HG02970 (cell line): ENCODE results near the gene C10orf67.
"Not testable (repeated sequence)": the region's sequence is repeated elsewhere in the genome, so short reads cannot be mapped to it uniquely, and the experiment has no call there.

Experiments
- ATAC-seq: cut with Tn5 transposase; IDR thresholded peaks from one replicate; pipeline ENCODE4 v1.9.1; 2021; ENCODE audit warnings: mild to moderate bottlenecking, moderate library complexity, moderate number of reproducible peaks; ENCODE audit not compliant: unreplicated experiment, low FRiP score

Gene C10orf67

DNA sequence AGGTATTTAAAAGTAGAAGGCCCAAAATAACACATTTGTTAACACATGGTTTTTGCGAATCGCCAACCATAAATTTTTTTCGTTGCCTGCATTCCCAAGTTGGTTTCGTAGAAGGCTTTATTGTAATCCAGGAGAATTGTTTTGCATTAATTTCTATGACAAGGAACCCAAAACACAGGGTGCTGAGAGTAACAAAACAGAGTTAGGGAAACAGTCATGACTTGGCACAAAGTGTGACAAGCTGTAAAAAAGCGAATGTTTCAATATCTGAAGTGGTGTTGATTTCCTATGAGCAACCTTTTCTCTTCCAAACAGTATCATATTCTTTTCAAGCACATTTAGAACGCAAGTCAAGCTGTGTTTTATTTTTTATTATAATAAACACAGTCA lies 63.6 kb downstream of the C10orf67 start:
- ATAC-seq: no peak

GRCh38 chr10:23280419-23281043 lies 64.1 kb downstream of the C10orf67 start:
- ATAC-seq: no peak

GRCh38 chr10:23275355-23275754 lies 69.2 kb downstream of the C10orf67 start:
- no peak for ATAC-seq

- not testable (repeated sequence) for ATAC-seq
These were observed 70.4 kb downstream of the C10orf67 start for GRCh38 chr10:23274179-23274578.

GRCh38 chr10:23270531-23270930 lies 74.1 kb downstream of the C10orf67 start:
- ATAC-seq: no peak

DNA sequence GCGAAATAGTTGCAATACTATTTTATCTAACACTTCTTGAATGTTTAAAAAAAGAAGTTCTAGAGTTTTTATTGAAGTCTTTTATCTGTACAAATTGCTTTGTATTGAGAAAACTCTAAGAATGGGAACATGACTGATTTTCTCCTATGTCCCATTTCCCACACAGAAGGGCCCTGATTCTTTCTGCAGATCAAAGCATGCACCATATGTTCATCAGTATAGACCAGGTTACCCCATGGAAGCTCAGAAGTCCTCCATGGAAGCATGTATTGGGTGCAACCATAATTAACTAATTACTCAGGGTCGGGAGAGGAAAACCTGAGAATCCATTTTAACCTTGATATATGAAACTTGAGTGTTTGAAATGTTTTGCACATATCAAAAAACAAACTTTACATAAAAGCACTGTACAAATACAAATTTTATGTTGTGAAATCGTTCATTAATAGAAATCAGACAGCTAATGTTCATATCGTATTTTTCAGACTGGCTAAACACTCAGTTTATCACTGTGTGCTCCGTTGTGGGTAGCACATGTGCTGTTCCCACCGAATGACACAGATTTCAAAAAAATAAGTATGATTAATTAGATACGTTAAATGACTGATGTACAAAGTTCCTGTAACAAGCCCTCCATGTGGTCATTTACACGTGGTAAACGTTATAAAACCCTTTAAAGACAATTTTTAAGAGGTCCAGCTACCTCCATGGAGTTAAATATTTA lies 81.0 kb downstream of the C10orf67 start:
- ATAC-seq: no peak

DNA sequence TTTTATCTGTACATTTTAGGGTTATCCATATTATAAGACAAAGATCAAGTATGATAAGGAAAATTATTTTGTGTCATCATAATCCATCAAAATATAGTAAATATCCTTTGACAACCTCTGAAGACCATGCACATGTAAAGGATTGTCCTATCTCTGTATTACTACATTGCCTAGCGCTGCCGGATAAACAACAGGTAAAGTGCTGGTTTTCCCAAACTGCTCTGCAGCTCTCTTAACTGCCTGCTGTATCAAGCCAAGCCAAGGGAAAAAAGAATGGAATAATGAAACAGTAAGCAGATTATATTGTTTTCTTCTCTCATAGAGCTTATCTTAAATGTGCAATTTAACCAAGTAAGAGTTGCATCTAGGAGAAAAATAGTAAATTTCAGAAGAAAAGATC lies 81.7 kb downstream of the C10orf67 start:
- ATAC-seq: no peak

DNA sequence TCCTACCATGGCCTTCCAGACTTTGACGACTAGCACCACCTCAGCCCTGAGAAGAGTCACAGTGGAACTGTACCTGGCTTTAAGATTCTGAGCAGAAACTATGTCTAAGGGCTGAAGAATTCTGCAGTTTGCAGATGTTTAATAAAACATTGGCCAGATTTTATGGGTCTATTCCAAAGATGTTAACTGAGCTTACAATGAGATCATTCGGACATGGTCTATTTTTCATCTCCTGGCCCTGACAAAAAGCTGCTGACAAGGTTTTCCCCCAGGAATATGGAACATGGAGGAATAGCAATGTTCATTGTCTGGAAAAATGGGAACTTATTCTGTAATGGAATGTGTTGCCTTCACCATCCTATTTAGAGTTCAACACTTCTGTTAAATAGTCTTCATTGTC lies 86.1 kb downstream of the C10orf67 start:
- ATAC-seq: no peak

- ATAC-seq: no peak
These were observed 90.8 kb downstream of the C10orf67 start for GRCh38 chr10:23253780-23254179.

DNA sequence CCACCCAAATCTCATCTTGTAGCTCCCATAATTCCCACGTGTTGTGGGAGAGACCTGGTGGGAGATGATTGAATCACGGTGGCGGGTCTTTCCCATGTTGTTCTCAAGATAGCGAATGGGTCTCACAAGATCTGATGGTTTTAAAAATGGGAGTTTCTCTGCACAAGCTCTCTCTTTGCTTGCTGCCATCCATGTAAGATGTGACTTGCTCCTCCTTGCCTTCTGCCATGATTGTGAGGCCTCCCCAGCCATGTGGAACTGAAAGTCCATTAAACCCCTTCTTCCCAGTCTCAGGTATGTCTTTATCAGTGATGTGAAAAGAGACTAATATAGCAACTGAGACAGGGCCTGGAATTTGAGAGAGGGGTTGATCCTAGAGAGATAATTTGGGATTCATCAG lies 91.7 kb downstream of the C10orf67 start:
- ATAC-seq: not testable (repeated sequence)

DNA sequence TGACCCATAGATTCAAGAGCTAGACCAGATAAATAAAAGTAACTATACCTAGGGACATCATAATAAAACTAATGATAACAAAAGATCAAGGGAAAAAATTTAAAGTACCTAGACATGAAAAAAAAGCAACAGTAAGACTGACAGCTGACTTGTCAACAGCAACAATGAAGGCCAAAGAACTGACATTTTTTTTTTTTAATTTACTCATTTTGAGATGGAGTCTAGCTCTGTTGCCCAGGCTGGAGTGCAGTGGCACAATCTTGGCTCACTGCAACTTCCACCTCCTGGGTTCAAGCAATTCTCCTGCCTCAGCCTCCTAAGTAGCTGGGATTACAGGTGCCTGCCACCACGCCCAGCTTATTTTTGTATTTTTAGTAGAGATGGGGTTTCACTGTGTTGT lies 102.8 kb downstream of the C10orf67 start:
- not testable (repeated sequence) for ATAC-seq

DNA sequence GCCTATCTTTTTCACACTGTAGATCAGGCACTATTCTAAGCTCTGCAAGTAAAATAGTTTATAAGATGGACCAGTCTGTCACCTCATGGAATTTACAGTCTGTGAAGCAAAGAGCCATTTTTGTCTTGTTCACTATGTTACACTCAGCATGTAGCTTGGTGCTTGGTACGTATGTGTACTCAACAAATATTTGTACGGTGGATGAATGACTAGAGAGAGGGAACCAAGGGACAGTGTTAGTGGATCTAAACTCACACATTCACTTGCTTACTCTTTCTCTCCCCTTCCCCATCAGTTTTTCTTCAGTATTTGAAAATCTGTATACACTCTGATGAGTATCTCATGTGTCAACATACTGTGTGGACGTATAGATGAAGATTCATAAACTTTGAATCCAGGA lies 106.6 kb downstream of the C10orf67 start:
- ATAC-seq: no peak

DNA sequence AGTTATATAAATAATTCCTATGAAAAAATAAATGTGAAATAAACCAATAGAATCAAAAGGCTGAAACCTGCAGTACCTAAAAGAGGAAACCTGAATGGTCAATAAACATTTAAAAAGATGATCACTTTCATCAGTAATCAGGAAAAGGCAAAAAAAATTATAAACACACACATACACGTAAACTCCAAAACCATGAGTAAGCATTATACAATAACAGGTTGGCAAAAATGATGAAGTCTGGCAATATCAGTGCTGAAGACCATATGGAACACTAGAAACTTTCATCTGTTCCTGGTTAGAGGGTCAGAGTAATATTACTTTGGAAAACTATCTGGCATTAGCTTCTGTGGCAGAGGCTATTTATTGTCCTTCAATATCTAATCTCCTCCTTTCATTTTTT lies 114.0 kb downstream of the C10orf67 start:
- no peak for ATAC-seq

DNA sequence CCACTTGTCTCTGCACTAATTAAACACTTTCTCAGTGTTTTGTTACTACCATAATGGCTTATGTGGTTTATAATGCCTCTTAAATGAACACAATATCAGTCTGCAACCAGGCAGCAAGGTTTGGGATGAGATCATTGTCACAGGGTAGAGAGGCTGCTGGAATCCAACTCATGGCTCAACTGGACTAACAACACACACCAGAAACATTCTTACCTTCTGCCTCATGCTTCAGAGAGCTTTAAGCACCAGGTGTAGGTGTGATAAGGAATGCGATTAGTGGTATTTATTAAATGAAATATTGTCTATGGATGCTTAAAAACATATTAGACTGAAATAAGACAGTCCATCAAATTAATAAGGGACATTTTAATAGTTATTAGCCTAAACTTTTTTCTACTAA lies 127.1 kb downstream of the C10orf67 start:
- no peak for ATAC-seq

DNA sequence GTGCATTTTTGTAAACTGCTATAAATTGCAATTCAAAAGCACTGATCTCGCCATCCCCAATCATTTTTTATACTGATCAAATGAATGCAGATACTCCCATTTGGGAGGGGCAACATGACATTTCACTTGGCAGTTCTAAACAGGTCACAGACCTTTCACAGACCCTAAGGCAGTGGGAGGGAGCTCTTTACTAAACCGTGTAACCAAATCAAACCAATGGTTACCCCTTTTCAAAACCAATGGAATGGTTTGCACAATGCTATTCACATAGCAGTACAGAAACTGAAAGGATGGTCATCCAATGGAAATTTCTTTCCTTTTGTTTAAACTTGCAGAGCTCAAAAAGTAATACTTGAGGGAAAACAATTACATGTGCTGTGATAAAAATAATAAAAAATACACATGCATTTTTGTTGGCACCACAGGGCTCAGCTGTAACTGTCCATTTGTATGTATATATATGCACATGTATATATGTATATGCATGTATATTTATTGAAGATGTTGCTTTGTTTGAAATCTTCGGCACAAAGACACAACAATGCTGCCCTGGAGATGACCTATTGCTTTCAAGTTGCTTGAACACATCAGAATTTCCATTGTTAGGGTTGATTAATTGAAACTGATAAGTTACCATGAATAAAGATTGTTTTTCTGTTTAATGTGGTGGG lies 138.5 kb downstream of the C10orf67 start:
- no peak for ATAC-seq

GRCh38 chr10:23204773-23205172 lies 139.8 kb downstream of the C10orf67 start:
- ATAC-seq: no peak

DNA sequence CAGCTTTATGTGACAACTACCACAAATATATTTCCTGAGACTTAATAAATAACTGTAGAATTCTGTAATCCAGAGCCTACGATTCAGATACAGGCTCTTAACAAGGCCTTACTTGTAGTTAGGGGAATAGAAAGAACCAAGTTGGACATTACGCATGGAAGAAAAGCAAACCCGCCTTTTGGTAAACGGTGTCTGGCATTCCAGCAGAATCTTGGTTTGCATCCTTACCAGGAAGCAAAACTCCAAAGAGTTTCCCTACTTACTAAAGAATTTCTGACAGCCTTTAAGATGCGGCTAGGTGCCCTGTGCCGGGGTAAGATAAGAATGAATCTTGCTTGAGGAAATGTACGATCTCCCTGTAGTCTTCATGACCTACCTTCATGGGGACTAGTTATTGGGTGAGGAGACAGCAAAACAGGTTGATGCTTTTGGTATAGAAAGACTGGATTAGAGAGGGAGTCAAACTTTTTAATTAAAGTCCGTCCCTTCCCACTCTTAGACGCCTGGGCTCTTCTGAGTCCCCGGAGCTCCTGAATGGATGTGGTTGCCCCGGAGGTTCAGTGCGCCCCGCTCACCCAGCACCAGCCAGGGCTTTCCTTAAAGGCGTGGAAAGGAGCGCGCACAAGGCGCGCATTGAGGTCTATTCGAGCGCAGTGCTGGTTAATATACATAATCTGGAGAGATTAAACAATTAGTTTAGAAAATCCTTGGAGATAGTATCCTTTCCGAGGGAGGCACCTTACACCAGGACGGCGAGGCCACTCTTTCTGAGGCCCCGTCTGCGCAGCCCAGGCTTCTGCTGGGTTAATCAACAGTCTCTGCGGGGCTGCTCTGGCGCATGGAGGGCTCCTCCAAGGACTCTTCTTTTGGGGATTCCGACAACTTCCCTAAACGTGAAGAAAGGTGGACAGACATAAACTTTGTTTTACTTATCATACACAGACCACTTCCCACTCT lies 140.9 kb downstream of the C10orf67 start:
- ATAC-seq: no peak

- no peak for ATAC-seq
These were observed 141.8 kb downstream of the C10orf67 start for GRCh38 chr10:23202779-23203178.

DNA sequence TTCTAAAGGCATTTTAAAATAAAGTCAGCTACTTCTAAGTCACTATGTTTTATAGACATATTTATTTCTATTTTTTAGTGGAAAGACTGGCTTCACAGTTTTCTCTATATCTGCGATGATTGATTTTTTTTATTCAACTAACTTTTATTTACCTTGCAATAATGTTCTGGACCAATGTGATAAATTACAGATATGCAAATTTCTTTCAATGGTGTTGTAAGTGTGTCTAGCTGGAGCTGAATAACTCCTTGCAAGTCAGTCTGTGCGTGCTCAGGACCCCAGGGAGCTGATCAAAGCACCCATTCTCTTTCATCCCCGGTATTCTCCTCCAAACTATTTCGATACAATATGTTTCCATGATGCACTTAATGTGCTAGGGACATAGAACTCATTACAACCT lies 142.8 kb downstream of the C10orf67 start:
- ATAC-seq: no peak

DNA sequence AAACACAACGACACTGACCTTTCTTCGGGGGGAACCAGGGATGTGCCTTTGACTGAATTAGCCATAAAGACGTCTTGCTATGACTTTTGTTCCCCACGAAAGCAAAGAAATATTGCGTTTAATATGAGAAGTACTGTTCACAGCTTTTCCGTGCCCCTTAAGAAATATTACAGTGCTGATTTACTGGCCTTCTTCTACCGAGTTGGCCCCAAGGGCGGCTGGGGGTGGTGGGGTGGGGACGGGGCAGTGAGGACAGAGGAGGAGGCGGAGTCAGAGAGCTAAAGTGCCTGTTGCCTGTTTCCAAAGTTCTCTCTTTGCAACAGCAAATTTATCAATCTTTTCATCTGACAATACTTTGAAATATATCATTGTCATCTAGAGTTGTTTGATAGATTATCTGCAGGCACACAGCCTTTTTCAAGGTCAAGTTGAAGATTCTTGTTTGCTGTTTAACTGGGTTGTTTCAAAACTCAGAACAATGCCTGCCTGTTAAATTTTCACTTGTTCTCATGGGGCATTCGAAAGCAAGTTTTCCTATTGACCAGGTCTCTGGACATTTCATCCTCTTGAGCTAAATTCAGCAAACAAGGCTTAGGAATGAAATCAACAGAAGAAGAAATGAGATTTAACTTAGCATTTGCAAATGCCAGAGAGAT lies 143.5 kb downstream of the C10orf67 start:
- no peak for ATAC-seq
